Activated T-cell treated with anti-CD3 and anti-CD28 coated beads for 24 hours (primary cell): ENCODE results near the gene NOTUM.
"Not testable (repeated sequence)": the region's sequence is repeated elsewhere in the genome, so short reads cannot be mapped to it uniquely, and the experiment has no call there.

Source experiments
- DNase-seq: peaks from one replicate; pipeline ENCODE4 v3.0.0-alpha.2; 2020; ENCODE audit warnings: low read depth

NOTUM gene

GRCh38 chr17:81996232-81996756 lies 35.3 kb upstream of the NOTUM start:
- no peak for DNase-seq

DNA sequence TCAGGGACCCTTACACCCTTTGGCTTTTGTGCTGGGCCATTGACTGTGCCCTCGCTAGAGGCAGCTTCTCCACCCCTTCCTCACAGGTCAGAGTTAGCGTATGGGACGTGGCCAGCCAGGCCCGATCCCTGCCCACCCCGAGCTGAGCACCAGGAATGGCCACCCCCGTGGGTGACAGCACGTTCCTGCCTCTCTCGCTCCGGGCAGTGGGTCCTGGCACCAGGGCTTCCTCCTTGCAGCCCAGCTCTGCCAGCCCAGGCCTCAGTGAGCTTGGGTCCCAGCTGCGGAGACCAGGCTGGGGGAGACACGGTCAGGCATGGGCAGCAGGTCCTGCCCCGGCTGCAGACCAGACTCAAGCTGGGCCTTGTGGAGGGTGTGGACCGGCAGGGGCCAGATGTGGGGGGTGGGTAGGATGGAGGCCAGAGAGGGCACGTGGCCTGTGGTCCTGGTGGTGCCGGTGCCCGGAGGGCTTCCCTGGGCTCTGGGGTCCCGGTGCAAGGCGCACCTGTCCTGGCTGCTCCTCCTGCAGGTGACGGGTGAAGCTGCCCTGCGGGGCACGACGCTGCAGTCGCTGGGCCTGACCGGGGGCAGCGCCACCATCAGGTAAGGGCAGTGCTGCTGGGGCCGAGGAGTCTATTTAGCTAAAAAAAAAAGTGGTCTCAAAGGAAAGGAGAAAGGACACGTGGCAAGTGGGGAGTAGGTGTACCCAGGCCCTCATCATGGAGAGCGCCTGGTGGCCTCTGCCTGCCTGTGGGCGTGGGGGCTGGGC lies 34.7 kb upstream of the NOTUM start:
- no peak for DNase-seq

- no peak for DNase-seq
Measured at GRCh38 chr17:81994593-81995462, 33.8 kb upstream of the NOTUM start.

GRCh38 chr17:81993729-81994592 lies 33.0 kb upstream of the NOTUM start:
- no peak for DNase-seq

GRCh38 chr17:81992306-81993102 lies 31.5 kb upstream of the NOTUM start:
- no peak for DNase-seq

DNA sequence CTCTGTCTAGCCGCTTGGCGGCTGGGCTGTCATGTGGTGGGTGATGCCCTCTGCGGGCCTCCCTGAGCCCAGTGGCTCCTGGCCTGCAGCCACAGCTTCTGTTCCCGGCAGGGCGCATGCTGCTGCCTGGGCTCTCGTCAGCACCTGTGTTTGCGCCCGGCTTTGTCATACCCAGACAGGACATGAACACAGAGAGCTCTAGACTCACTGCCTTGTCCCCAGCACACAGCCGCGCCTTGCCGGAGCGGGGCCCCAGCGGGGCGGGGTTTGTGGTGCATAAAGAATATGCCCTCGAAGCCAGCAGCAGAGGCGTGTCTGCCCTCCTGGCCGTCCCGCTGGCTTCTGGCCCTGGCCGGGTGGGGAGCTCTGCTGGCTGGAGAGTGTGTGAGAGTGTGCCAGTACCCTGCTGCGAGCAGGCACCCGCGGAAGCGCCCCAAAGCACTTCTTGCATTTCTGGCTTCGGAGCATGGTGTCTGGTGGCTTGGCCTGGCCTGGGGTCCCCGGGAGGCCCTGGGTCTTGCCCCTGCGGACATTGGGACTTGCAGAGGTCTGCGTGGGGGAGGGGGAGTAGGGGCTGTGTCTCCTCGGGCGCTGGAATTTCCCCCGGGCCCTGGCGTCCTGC lies 30.8 kb upstream of the NOTUM start:
- DNase-seq = no peak

GRCh38 chr17:81990836-81991683 lies 30.1 kb upstream of the NOTUM start:
- DNase-seq = no peak

DNA sequence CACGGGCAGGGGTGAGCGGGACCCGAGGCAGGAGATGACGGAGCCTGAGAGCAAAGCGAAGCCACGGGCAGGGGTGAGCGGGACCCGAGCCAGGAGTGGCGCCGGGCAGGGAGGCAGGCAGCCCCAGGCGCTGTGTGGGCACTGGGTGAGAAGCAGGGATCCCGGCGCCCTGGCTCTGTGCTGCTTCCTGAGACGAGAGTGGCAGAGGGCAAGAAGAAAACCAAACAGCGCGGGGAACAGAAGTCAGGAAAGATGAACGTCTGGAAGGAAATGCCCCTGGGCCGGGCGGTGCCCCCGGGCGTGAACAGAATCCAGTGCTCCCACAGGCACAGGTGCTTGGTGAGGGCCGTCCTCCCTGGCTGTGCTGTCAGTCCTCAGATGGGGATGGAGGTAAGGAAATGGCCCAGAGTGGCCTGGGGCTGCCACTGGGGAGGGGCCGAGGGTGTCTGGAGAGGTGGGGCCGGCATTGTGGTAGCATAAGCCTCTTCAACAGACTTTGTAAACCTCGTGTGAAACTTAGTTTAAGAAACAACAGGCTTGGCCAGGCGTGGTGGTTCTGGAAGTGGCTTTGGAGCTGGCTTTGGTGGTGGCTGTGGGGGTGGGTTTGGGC lies 26.3 kb upstream of the NOTUM start:
- no peak for DNase-seq

DNA sequence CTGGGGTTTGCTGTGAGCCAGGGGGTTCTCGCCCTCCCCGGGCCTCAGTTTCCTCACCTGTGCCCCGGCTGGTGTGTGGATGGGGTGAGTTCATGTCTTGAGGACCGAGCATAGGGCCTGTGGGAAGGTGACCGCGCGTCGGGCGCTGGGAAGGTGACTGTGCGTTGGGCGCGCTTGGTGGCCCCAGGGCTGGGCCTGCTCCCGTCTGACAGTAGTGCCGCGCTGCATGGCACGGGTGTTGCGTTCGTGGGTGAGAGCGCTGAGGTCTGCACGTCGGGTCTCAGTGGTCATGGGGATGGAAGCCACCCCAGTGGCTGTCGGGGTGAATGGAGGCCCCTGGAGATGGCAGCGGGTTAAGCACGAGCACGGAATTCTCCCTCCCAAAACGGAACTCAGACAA lies 25.6 kb upstream of the NOTUM start:
- DNase-seq = no peak

DNA sequence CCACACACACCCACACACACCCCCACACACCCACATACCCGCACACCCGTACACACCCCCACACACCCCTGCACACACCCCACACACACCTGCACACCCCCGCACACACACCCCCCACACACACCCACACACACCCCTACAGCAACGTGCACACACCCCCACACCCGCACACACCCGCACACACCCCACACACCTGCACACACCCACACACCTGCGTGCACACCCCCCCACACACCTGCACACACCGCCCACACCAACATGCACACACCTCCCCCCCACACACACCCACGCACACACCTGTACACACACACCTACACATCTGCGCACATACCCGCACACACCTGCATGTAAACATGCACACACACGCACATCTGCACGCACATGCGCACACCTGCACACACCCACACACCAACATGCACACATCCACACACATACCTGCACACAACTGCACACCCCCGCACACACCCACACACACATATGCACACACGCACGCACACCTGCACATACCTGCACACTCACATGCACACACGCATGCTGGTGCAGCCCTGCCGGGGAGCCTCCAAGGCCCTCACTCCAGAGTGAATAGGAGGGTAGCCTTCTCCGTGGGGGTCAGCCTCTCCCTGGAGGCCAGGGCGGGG lies 23.9 kb upstream of the NOTUM start:
- no peak for DNase-seq

DNA sequence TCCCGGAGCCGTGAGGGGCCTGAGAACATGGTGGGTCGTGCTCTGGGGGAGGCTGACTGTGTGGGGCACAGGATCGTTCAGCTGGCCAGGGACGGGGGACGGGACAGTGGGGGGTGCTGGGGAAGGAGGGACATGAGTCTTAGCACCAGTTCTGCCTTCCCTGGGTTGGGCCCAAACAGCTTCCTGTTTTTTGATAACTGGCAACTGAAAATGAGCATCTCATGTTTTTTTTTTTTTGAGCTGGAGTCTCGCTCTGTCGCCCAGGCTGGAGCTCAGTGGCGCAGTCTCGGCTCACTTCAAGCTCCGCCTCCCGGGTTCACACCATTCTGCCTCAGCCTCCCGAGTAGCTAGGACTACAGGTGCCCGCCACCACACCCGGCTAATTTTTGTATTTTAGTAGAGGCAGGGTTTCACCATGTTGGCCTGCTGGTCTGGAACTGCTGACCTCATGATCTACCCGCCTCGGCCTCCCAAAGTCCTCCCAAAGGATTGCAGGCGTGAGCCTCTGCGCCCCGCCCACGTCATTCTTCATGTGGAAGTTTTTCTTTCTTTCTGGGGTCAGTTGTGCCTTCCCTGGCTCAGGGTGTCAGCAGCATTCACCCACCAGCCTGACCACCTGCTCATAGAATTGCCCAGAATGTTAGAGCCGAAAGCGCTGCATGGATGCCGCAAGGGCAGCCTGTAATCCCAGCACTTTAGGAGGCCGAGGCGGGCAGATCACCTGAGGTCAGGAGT lies 22.8 kb upstream of the NOTUM start:
- no peak for DNase-seq

GRCh38 chr17:81983011-81983638 lies 22.1 kb upstream of the NOTUM start:
- DNase-seq = no peak

GRCh38 chr17:81981511-81981910 lies 20.5 kb upstream of the NOTUM start:
- not testable (repeated sequence) for DNase-seq

GRCh38 chr17:81980707-81981343 lies 19.8 kb upstream of the NOTUM start:
- no peak for DNase-seq

- no peak for DNase-seq
Measured at GRCh38 chr17:81980122-81980521, 19.1 kb upstream of the NOTUM start.

DNA sequence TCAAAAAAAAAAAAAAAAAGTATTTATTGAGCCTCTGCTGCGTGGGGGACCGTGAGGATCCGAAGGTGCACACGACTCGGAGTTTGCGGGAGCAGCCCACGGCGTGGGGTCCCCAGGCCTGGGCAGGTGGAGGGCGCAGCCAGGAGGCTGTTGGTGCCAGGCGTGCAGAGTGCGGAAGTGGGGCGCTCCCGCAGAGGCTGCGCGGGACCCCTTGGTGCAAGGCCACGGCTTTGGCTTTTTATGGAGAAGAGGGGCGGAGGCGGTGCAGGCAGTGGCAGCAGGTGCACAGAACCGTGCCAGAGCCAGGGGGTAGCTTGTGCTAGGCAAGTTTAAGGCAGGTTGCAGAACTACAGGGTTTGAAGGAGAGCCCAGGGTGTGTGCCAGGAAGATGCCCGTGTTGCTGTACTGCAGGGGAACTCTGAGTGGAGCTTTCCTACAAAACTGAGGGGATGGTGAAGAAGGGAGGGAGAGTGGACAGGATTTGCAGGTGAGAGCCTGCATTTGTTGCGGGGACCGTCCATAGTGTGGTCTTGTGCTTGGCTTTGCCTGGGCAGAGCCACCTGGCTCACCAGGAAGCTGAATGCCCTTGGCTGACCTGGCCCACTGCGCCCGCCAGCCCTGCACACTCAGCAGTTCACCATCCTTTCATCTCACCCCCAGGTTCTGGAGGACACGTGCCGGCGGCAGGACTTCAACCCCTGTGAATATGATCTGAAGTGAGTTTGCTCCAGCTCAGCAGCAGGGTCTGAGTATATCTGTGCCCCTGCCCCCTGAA lies 17.7 kb upstream of the NOTUM start:
- DNase-seq = no peak
